ENCODE data around the gene CCDC88C.
A peak's percentile ranks its signal among the peaks of the same experiment; 100 is the strongest.
"Not testable (repeated sequence)": the region's sequence is repeated elsewhere in the genome, so short reads cannot be mapped to it uniquely, and the experiment has no call there.

Gene CCDC88C, protein sequence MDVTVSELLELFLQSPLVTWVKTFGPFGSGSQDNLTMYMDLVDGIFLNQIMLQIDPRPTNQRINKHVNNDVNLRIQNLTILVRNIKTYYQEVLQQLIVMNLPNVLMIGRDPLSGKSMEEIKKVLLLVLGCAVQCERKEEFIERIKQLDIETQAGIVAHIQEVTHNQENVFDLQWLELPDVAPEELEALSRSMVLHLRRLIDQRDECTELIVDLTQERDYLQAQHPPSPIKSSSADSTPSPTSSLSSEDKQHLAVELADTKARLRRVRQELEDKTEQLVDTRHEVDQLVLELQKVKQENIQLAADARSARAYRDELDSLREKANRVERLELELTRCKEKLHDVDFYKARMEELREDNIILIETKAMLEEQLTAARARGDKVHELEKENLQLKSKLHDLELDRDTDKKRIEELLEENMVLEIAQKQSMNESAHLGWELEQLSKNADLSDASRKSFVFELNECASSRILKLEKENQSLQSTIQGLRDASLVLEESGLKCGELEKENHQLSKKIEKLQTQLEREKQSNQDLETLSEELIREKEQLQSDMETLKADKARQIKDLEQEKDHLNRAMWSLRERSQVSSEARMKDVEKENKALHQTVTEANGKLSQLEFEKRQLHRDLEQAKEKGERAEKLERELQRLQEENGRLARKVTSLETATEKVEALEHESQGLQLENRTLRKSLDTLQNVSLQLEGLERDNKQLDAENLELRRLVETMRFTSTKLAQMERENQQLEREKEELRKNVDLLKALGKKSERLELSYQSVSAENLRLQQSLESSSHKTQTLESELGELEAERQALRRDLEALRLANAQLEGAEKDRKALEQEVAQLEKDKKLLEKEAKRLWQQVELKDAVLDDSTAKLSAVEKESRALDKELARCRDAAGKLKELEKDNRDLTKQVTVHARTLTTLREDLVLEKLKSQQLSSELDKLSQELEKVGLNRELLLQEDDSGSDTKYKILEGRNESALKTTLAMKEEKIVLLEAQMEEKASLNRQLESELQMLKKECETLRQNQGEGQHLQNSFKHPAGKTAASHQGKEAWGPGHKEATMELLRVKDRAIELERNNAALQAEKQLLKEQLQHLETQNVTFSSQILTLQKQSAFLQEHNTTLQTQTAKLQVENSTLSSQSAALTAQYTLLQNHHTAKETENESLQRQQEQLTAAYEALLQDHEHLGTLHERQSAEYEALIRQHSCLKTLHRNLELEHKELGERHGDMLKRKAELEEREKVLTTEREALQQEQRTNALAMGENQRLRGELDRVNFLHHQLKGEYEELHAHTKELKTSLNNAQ (N-terminal part only)

GRCh38 chr14:91417120-91417982 is at the start of gene CCDC88C:
CCDC88C (minus strand) TSS chr14:91417820; CDS start chr14:91417690, 130 bp downstream.
- DNase-seq = peak; percentile 81

DNA sequence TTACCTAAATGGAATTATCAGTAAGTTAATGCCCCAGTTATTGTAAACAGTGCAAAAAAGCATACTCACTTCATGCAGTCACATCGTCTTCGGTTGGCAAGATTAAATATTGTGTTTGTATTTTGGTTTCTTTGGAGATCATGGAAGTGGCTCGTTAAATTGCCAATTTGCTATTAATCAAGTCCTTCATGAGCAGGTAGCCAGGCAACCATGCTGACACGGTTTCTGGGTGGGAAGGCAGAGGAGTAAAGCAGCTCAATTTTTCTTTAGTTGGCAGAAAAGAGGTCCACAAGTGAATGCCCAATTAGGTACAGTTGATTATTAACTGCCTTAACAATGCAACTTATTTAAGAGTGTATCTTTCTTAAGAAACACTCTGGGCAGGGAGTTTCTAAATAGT is 48.6 kb upstream of the CCDC88C start:
- DNase-seq = peak; percentile 24

DNA sequence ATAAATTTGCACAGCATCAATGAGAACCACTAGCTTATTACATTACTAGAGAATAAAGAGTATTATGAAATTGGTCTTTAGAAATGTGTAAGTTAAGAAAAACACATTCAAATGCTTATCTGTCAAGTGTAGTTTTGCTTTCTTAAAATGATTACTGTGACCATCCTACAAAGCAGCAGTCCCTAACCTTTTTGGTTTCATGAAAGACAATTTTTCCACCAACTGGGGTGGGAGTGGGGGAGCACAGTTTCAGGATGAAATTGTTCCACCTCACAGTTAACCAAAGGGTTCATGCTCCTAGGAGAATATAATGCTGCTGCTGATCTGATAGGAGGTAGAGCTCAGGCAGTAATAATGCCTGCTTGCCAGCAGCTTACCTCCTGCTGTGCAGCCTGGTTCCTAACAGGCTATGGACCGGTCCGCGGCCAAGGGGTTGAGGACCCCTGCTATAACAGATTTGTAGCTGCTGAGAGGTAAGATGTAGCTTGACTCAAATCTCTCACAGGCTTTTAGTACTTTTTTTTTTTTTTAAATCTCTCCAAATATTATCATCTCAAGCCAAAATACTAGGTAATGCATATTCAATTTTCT is 47.1 kb upstream of the CCDC88C start:
- peak; percentile 25 for DNase-seq

- DNase-seq = no peak
Measured at GRCh38 chr14:91458612-91459011, 41.0 kb upstream of the CCDC88C start.

- no peak for DNase-seq
Measured at GRCh38 chr14:91456283-91456682, 38.7 kb upstream of the CCDC88C start.

DNA sequence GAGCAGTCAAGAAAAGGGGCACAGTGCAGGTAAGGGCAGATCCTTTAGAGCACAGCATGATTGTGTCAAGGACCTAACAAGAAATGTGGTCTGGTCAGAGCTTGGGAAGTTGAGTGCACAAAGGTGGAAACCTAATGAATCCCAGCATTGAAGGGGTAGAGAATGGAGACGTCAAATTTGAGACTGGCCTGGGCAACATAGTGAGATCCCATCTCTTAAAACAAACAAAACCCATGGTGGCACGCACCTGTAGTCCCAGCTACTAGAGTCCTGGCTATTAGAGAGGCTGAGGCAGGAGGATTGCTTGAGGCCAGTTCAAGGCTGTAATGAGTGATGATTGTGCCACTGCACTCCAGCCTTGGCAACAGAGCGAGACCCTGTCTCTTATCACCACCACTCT is 37.0 kb upstream of the CCDC88C start:
- DNase-seq = no peak

GRCh38 chr14:91454155-91454554 is 36.5 kb upstream of the CCDC88C start:
- DNase-seq = no peak

- no peak for DNase-seq
Measured at GRCh38 chr14:91453744-91454143, 36.1 kb upstream of the CCDC88C start.

DNA sequence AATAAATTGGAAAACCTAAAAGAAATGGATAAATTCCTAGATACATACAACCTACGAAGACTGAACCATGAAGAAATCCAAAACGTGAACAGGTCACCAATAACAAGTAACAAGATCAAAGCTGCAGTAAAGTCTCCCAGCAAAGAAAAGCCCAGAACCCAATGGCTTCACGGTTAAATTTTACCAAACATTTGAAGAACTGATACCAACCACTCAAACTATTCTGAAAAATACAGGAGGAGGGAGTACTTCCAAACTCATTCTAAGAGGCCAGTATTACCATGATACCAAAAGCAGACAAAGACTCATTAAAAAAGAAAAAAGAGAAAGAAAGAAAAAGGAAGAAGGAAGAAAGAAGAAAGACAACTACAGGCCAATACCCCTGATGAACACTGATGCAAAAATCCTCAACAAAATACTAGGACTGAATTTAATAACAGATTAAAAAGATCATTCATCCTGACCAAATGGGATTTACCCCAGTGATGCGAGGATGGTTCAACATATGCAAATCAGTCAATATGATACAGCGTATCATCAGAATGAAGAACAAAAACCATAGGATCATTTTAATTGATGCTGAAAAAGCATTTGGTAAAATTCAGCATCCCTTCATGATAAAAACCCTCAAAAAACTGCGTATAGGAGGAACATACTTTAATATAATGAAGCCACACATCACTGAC is 26.9 kb upstream of the CCDC88C start:
- DNase-seq = no peak

- DNase-seq = no peak
Measured at GRCh38 chr14:91439345-91439744, 21.7 kb upstream of the CCDC88C start.

DNA sequence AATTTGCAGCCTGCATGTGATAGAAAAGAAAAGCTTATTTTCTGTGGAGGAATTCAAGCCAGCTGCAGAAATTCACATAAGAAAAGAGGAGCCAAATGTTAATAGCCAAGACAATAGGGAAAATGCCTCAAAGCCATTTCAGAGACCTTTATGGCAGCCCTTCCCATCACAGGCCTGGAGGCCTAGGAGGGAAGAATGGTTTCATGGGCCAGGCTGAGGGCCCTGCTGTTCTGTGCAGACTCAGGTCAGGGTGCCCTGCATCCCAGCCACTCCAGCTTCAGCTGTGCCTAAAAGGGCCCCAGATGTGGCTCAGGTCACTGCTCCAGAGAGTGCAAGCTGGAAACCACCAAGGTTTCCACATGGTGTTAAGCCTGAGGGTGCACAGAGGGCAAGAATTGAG is 21.2 kb upstream of the CCDC88C start:
- DNase-seq = no peak

- not testable (repeated sequence) for DNase-seq
Measured at GRCh38 chr14:91436266-91436665, 18.6 kb upstream of the CCDC88C start.

GRCh38 chr14:91429385-91429784 is 11.8 kb upstream of the CCDC88C start:
- no peak for DNase-seq

DNA sequence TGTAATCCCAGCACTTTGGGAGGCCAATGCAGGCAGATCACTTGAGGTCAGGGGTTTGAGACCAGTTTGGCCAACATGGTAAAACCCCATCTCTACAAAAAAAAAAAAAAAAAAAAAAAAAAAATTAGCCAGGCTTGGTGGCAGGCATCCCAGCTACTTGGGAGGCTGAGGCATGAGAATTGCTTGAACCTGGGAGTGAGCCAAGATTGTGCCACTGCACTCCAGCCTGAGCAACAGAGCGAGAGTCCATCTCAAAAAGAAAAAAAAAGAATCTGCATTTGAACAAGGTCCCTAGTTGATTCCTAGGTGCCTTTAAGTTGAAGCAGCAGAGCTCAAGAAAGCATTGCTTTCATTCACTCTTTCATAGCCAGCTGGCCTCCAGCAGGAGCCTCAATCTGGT is 11.3 kb upstream of the CCDC88C start:
- not testable (repeated sequence) for DNase-seq

GRCh38 chr14:91425531-91425944 is 7.9 kb upstream of the CCDC88C start:
- DNase-seq = not testable (repeated sequence)

DNA sequence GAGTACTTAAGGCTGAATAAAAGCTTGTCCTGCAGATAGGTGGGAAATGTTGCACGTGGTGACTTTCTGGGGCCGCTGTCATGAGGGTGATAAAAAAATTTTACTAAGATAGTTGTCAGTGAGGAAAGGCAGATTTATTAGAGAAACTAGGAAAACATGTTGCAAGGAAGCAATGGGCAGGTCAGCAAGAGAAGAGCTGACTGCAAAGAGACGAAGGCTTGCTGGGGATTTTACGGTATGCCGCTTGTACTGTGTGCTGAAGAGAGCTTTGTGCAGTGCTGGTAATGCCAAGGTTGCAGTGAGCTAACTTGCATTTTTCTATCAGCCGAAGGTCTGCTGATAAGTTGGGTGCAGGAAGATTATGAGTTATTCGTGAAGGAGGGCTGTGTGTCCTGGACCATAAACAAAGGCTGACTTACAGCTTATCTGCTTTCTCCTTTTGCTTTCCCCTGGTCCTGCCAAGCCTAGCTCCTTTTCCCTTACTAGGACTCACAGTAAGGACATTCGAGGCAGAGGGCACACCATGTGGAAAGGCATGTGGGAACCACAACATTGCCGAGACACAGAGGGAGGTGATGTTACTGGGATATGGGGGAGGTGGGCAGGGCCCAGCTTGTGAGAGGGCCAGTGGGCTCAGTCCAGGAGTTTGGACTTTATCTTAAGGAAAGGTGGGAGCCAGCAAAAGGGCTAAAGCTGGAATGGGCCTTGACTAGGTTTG is 7.4 kb upstream of the CCDC88C start:
- DNase-seq = no peak

DNA sequence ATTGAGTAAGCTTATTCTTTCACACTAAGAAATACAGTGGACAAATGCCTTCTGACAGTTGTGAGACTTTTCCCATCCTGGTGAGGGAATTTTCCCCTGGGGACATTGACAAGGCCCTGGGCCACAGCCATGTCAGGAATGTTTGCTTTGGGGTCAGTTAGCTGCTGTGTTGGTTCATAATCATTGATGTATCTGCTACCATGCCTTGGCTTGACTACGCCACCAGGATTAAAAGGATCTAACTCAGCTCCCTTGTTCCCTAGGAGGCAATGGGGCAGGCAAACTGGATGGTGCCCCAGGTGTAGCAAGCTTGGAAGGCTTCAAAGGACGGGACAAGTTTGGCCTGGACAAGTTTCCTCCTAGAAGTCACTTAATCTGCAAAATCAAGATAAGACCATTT is 3.1 kb upstream of the CCDC88C start:
- no peak for DNase-seq

GRCh38 chr14:91419451-91419850 is 1.8 kb upstream of the CCDC88C start:
- DNase-seq = no peak

DNA sequence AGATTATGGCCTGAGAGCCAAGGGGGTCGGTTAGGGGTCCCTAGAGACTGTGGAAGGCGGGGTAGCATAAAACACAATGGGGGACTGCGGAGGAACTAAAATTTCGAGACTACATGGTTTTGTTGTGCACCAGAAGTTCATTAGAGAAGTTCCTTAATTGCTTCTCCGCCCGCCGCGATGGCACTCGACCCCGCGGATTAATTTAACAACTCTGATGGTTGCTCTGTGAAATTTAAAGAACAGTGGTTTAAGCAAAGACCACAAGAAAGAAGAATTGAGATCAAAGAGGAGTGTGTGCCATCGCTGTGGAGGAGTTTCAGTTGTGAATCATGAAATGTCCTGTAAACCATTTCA is 1.4 kb upstream of the CCDC88C start:
- DNase-seq = no peak

- DNase-seq = peak; percentile 93
Measured at GRCh38 chr14:91418387-91419043, 895 bp upstream of the CCDC88C start.
